Gastrocnemius medialis (tissue), 4 donors: ENCODE measurements around the gene CD101. TPM values are rescaled to one million over a fixed set of nuclear protein-coding genes. Genes with fewer than 3 reads are reported as not detected.

Source experiments
- ATAC-seq, 2 donors: fragments of 150-250 bp; one replicate each; pipeline ENCODE4 v1.9.1; 2016
- DNase-seq, 2 donors: peaks; one replicate each; pipeline ENCODE4 v3.0.0-alpha.2; 2019
- H3K27ac ChIP-seq, 4 donors: fragments of 200-600 bp; sonication (generic); 1 replicate in 1 of 4; 2 replicates in 3 of 4; pipeline ENCODE4 v1.5.1; 2016 to 2018; ENCODE audit warnings: mild to moderate bottlenecking in 2 of 4, moderate library complexity in 1 of 4
- H3K27me3 ChIP-seq, 3 donors: fragments of 200-600 bp; sonication (generic) in 2 of 3; 1 replicate in 1 of 3; 2 replicates in 2 of 3; pipeline versions ENCODE4 v1.5.1 to v1.6.0; 2016 to 2019; ENCODE audit warnings: mild to moderate bottlenecking in 1 of 3, moderate library complexity in 1 of 3
- H3K36me3 ChIP-seq, 2 donors: fragments of 200-600 bp; sonication (generic) in 1 of 2; one replicate each; pipeline ENCODE4 v1.5.1; 2017 to 2018
- H3K4me1 ChIP-seq, 2 donors: fragments of 200-600 bp; sonication (generic) in 1 of 2; one replicate each; pipeline ENCODE4 v1.5.1; 2016 to 2017; ENCODE audit warnings: mild to moderate bottlenecking in 2 of 2
- H3K4me3 ChIP-seq, 4 donors: fragments of 200-600 bp; sonication (generic) in 3 of 4; 1 replicate in 1 of 4; 2 replicates in 3 of 4; pipeline ENCODE4 v1.5.1; 2016 to 2019; ENCODE audit warnings: mild to moderate bottlenecking in 2 of 4
- H3K9me3 ChIP-seq, 3 donors: fragments of 200-600 bp; sonication (generic) in 2 of 3; 1 replicate in 1 of 3; 2 replicates in 2 of 3; pipeline ENCODE4 v1.5.1; 2016 to 2019
- CTCF ChIP-seq, 5 experiments: fragments of 450-650 bp in 3 of 5; fragments of 200-600 bp in 2 of 5; sonication (generic) in 2 of 5; IDR thresholded peaks in 4 of 5; conservative IDR thresholded peaks in 1 of 5; 1 replicate in 4 of 5; 2 replicates in 1 of 5; pipeline ENCODE4 v1.5.1; 2016 to 2019; ENCODE audit warnings: antibody characterized with exemption in 5 of 5, mild to moderate bottlenecking in 3 of 5, moderate library complexity in 3 of 5
- POLR2A ChIP-seq, 2 donors: fragments of 450-650 bp; IDR thresholded peaks; one replicate each; pipeline ENCODE4 v1.6.1; 2017; ENCODE audit warnings: antibody characterized with exemption in 2 of 2, mild to moderate bottlenecking in 2 of 2, moderate library complexity in 2 of 2
- in situ Hi-C, 4 donors: fragments of 200-750 bp; cut with MboI; loops; one replicate each; pipeline versions ENCODE4 v1.15.0 to v1.8.0; 2017; ENCODE audit warnings: low sequenced_read_pairs in 4 of 4
- intact Hi-C: fragments of 100-400 bp; cut with DNase I; formaldehyde crosslinking; loops from one replicate; pipeline ENCODE4 v1.15.1; 2023; ENCODE audit warnings: low total_unique reads
- total RNA-seq, 4 donors: library from RNA; depleted of rRNA; stranded (reverse); fragments of >200 nt; gene quantifications; one replicate each; pipeline versions ENCODE4 v1.1.0 to v1.2.3, GENCODE V29; 2016

The CD101 gene, protein sequence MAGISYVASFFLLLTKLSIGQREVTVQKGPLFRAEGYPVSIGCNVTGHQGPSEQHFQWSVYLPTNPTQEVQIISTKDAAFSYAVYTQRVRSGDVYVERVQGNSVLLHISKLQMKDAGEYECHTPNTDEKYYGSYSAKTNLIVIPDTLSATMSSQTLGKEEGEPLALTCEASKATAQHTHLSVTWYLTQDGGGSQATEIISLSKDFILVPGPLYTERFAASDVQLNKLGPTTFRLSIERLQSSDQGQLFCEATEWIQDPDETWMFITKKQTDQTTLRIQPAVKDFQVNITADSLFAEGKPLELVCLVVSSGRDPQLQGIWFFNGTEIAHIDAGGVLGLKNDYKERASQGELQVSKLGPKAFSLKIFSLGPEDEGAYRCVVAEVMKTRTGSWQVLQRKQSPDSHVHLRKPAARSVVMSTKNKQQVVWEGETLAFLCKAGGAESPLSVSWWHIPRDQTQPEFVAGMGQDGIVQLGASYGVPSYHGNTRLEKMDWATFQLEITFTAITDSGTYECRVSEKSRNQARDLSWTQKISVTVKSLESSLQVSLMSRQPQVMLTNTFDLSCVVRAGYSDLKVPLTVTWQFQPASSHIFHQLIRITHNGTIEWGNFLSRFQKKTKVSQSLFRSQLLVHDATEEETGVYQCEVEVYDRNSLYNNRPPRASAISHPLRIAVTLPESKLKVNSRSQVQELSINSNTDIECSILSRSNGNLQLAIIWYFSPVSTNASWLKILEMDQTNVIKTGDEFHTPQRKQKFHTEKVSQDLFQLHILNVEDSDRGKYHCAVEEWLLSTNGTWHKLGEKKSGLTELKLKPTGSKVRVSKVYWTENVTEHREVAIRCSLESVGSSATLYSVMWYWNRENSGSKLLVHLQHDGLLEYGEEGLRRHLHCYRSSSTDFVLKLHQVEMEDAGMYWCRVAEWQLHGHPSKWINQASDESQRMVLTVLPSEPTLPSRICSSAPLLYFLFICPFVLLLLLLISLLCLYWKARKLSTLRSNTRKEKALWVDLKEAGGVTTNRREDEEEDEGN
- total RNA-seq = under 1 TPM in 1 of 4 donors, not detected in 3; 0.10 TPM

DNA sequence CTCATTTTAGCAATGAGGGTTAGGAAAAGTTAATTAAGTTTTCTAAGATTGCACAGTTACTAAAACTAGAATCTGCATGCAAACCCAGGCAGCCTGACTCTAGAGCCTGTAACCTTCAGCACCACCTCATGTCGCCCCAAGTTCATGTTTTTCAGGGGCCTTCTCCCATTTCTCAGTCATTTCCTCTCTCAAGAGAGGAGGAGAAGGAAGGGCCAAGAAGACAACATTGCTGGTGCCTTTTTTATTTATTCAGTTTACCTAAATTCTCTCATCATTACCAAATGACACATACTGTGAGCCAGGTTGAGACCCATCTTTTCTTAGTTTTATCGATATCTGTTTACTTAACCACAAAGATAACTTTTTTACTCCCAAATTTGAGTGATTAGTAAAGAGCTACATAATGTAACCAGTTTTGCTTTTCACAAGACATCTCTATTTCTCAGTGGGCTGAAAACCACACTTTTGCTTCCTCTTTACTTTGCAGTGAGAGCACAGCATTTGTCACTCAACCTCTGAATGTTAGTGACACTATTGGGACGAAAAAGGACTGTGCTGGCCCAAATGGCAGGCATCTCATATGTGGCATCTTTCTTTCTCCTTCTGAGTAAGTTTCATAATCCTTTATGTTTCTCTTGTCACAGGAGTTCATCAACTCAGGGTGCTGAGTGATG, at the start of gene CD101:
Gene CD101, plus strand, starts transcription at position 507 of the 674 bp plus-strand sequence. Its CDS starts 58 bp downstream, at position 565.
- intact Hi-C loops (no loop called here), in situ Hi-C loops (no loop called here)
- TF ChIP-seq POLR2A (IDR thresholded peaks at IDR 0.05) = no peak
- no peak for TF ChIP-seq CTCF (IDR thresholded peaks at IDR 0.05 in 4 of 5, conservative IDR thresholded peaks at IDR 0.05 in 1 of 5)
- ATAC-seq (no peak), DNase-seq (no peak)
- H3K27me3 ChIP-seq = no peaks in the 10 kb centered on the region
- no peaks in the 10 kb centered on the region for H3K4me1 ChIP-seq
- no peaks in the 10 kb centered on the region for H3K9me3 ChIP-seq
- H3K36me3 ChIP-seq = no peaks in the 10 kb centered on the region
- no peak within 1 kb of the TSS for H3K4me3 ChIP-seq
- no peak within 1 kb of the TSS for H3K27ac ChIP-seq

DNA sequence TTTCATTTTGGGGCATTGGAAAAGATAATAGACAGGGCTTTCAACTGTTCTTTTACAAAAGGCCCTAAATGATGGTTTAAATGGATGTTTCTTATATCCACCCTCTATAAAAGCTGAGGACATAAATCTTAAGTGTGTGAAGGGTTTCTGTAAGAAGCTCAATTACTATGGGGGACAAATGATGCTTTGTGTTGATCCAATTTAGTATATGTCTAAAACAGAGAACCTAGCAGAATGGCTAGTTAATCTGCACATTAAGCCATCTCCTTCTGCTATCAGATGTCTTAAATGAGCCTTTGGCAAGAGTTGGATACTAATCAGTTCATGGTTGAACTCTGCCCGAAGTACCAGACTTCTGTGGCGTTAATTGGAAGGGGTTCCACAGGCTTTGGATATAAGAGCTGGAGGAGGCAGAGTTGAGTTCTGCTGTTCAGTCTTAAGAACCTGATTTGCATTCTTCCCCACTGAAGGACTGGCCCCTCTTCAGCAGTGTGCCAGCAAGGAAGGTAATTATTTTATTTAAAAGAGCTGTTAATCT, 48.8 kb upstream of the CD101 start:
- Histone ChIP-seq H3K36me3 (no peaks in the 10 kb centered on the region), H3K4me1 (peaks cover 0 to 13% of the 10 kb centered on the region in 2 donors), H3K27me3 (peaks cover 0 to 5% (median 0%) of the 10 kb centered on the region in 3 donors), H3K27ac (no peak overlapping the region), H3K9me3 (no peaks in the 10 kb centered on the region), H3K4me3 (no peak overlapping the region)
- in situ Hi-C loops (no loop called here), intact Hi-C loops (no loop called here)
- DNase-seq (no peak), ATAC-seq (no peak)
- no peak for TF ChIP-seq CTCF (IDR thresholded peaks at IDR 0.05 in 4 of 5, conservative IDR thresholded peaks at IDR 0.05 in 1 of 5)
- TF ChIP-seq POLR2A (IDR thresholded peaks at IDR 0.05) = no peak

- no peak overlapping the region for H3K27ac ChIP-seq
- no peak overlapping the region for H3K4me3 ChIP-seq
- peaks cover 0 to 5% (median 0%) of the 10 kb centered on the region in 3 donors for H3K27me3 ChIP-seq
- H3K9me3 ChIP-seq = no peaks in the 10 kb centered on the region
- no peaks in the 10 kb centered on the region for H3K36me3 ChIP-seq
- DNase-seq (peak; percentile 20 to 36), ATAC-seq (peak; percentile 87 to 91)
- H3K4me1 ChIP-seq = peaks cover 0 to 3% of the 10 kb centered on the region in 2 donors
- no peak for TF ChIP-seq POLR2A (IDR thresholded peaks at IDR 0.05)
- no peak for TF ChIP-seq CTCF (IDR thresholded peaks at IDR 0.05 in 4 of 5, conservative IDR thresholded peaks at IDR 0.05 in 1 of 5)
- in situ Hi-C loops = no loop called here
- intact Hi-C loops = no loop called here
Measured at GRCh38 chr1:116954440-116954839, 47.1 kb upstream of the CD101 start.

- Histone ChIP-seq H3K9me3 (no peaks in the 10 kb centered on the region), H3K27me3 (peaks cover 0 to 3% (median 0%) of the 10 kb centered on the region in 3 donors), H3K4me3 (no peak overlapping the region), H3K27ac (no peak overlapping the region), H3K36me3 (no peaks in the 10 kb centered on the region), H3K4me1 (peaks cover 0 to 3% of the 10 kb centered on the region in 2 donors)
- no peak for DNase-seq
- intact Hi-C loops = no loop called here
- no peak for ATAC-seq
- in situ Hi-C loops = no loop called here
- TF ChIP-seq CTCF (IDR thresholded peaks at IDR 0.05 in 4 of 5, conservative IDR thresholded peaks at IDR 0.05 in 1 of 5) (no peak), POLR2A (IDR thresholded peaks at IDR 0.05) (no peak)
Measured at GRCh38 chr1:116956378-116956777, 45.2 kb upstream of the CD101 start.
